Karpas-422 (cell line): Measurements from ENCODE around the gene ZNF740. TPM values are rescaled to one million over a fixed set of nuclear protein-coding genes. Genes with fewer than 3 reads are reported as not detected.

Experiments used
- DNase-seq: peaks from one replicate; pipeline ENCODE4 v3.0.0-alpha.2; 2015
- H2AFZ ChIP-seq: fragments of 200-600 bp; sonication (generic); 2 replicates; pipeline ENCODE4 v1.6.1; 2014; ENCODE audit warnings: antibody characterized with exemption, low read length, mixed read lengths
- H3K27ac ChIP-seq: fragments of 200-600 bp; sonication (generic); 2 replicates; pipeline ENCODE4 v1.5.1; 2014; ENCODE audit warnings: mild to moderate bottlenecking, low read length, moderate library complexity
- H3K27me3 ChIP-seq: fragments of 200-600 bp; sonication (generic); 2 replicates; pipeline ENCODE4 v1.6.1; 2014; ENCODE audit warnings: low read length, mixed read lengths
- H3K36me3 ChIP-seq: fragments of 200-600 bp; sonication (generic); 2 replicates; pipeline ENCODE4 v1.6.1; 2014; ENCODE audit warnings: low read length, mixed read lengths; ENCODE audit not compliant: insufficient read depth
- H3K4me1 ChIP-seq: fragments of 200-600 bp; sonication (generic); 2 replicates; pipeline ENCODE4 v1.6.1; 2014; ENCODE audit warnings: mild to moderate bottlenecking, low read length, mixed read lengths
- H3K4me2 ChIP-seq: fragments of 200-600 bp; sonication (generic); 2 replicates; pipeline ENCODE4 v1.6.1; 2014; ENCODE audit warnings: low read length, low read depth, mild to moderate bottlenecking; ENCODE audit not compliant: poor library complexity, severe bottlenecking
- H3K4me3 ChIP-seq: fragments of 200-600 bp; sonication (generic); 2 replicates; pipeline ENCODE4 v1.5.1; 2014; ENCODE audit warnings: mild to moderate bottlenecking, antibody characterized with exemption, low read length, mixed read lengths
- H3K79me2 ChIP-seq: fragments of 200-600 bp; sonication (generic); 2 replicates; pipeline ENCODE4 v1.6.1; 2014; ENCODE audit warnings: mild to moderate bottlenecking, low read length, mixed read lengths
- H3K9ac ChIP-seq: fragments of 200-600 bp; sonication (generic); 2 replicates; pipeline ENCODE4 v1.6.0; 2014; ENCODE audit warnings: low read length
- H3K9me2 ChIP-seq: fragments of 200-600 bp; sonication (generic), shearing (Covaris generic); replicated peaks from 2 replicates; pipeline ENCODE4 v1.6.0; 2014; ENCODE audit warnings: mild to moderate bottlenecking, low read length, moderate library complexity; ENCODE audit not compliant: insufficient read depth
- H3K9me3 ChIP-seq: fragments of 300-700, 200-600 bp; sonication (generic); 2 replicates; pipeline ENCODE4 v1.6.1; 2014; ENCODE audit warnings: low read length, mixed read lengths
- H4K20me1 ChIP-seq: fragments of 200-600 bp; sonication (generic); 2 replicates; pipeline ENCODE4 v1.6.1; 2014; ENCODE audit warnings: mild to moderate bottlenecking, antibody characterized with exemption, low read length, low read depth; ENCODE audit not compliant: insufficient read depth
- total RNA-seq: library from RNA; depleted of rRNA; stranded (reverse); fragments of >200 nt; shearing (Covaris generic); gene quantifications from 2 replicates; pipeline ENCODE4 v1.2.3, GENCODE V29; 2014; ENCODE audit warnings: low replicate concordance

ZNF740 gene
- total RNA-seq, 1 experiment from 2014 or later: 30.6 TPM

GRCh38 chr12:53208877-53209463, 28.4 kb downstream of the ZNF740 start:
- peak overlapping the region; percentile 61 for H3K4me3 ChIP-seq
- no peaks in the 10 kb centered on the region for H3K9me3 ChIP-seq
- DNase-seq: peak; percentile 63
- H2AFZ ChIP-seq: peak overlapping the region; percentile 58; the same call in 1 of the 2 replicates
- peak overlapping the region; percentile 74 for H3K27ac ChIP-seq
- H3K79me2 ChIP-seq: peaks cover 33% of the 10 kb centered on the region
- peaks cover 64% of the 10 kb centered on the region for H3K4me1 ChIP-seq
- H3K9me2 ChIP-seq: no peaks in the 10 kb centered on the region
- H3K36me3 ChIP-seq: 0 out of 2 replicates have a peak, but pooled peaks cover 5% of the 10 kb centered on the region
- H3K27me3 ChIP-seq: no peaks in the 10 kb centered on the region
- H3K4me2 ChIP-seq: peak overlapping the region; percentile 64
- peak overlapping the region; percentile 65 for H3K9ac ChIP-seq
- H4K20me1 ChIP-seq: no peaks in the 10 kb centered on the region

- H3K9ac ChIP-seq: 0 out of 2 replicates have a peak overlapping the region, but pooled peaks have one; percentile 17
- peaks cover 14% of the 10 kb centered on the region for H3K79me2 ChIP-seq
- no peak overlapping the region for H3K27ac ChIP-seq
- no peaks in the 10 kb centered on the region for H3K9me2 ChIP-seq
- H3K9me3 ChIP-seq: no peaks in the 10 kb centered on the region
- H3K36me3 ChIP-seq: no peaks in the 10 kb centered on the region
- H4K20me1 ChIP-seq: no peaks in the 10 kb centered on the region
- no peaks in the 10 kb centered on the region for H3K27me3 ChIP-seq
- H3K4me3 ChIP-seq: no peak overlapping the region
- no peak overlapping the region for H3K4me2 ChIP-seq
- no peak for DNase-seq
- peaks cover 47% of the 10 kb centered on the region for H3K4me1 ChIP-seq
- no peak overlapping the region for H2AFZ ChIP-seq
These were observed 30.3 kb downstream of the ZNF740 start for GRCh38 chr12:53210843-53211242.

GRCh38 chr12:53211476-53212381, 31.2 kb downstream of the ZNF740 start:
- Histone ChIP-seq H3K79me2 (peaks cover 6% of the 10 kb centered on the region), H2AFZ (no peak overlapping the region), H3K4me3 (no peak overlapping the region), H3K9ac (0 out of 2 replicates have a peak overlapping the region, but pooled peaks have one; percentile 17), H3K9me2 (no peaks in the 10 kb centered on the region), H4K20me1 (no peaks in the 10 kb centered on the region), H3K27me3 (no peaks in the 10 kb centered on the region), H3K4me2 (no peak overlapping the region), H3K9me3 (no peaks in the 10 kb centered on the region), H3K4me1 (peaks cover 45% of the 10 kb centered on the region), H3K36me3 (no peaks in the 10 kb centered on the region), H3K27ac (no peak overlapping the region)
- peak; percentile 77 for DNase-seq

GRCh38 chr12:53212931-53213330, 32.4 kb downstream of the ZNF740 start:
- no peaks in the 10 kb centered on the region for H3K79me2 ChIP-seq
- H3K9me3 ChIP-seq: no peaks in the 10 kb centered on the region
- peak; percentile 40 for DNase-seq
- peak overlapping the region; percentile 6; the same call in 1 of the 2 replicates for H3K4me3 ChIP-seq
- peaks cover 38% of the 10 kb centered on the region for H3K4me1 ChIP-seq
- H4K20me1 ChIP-seq: no peaks in the 10 kb centered on the region
- H3K27ac ChIP-seq: no peak overlapping the region
- no peaks in the 10 kb centered on the region for H3K9me2 ChIP-seq
- peak overlapping the region; percentile 46 for H3K4me2 ChIP-seq
- H3K36me3 ChIP-seq: no peaks in the 10 kb centered on the region
- no peaks in the 10 kb centered on the region for H3K27me3 ChIP-seq
- H2AFZ ChIP-seq: peak overlapping the region; percentile 77; the same call in 1 of the 2 replicates
- peak overlapping the region; percentile 43 for H3K9ac ChIP-seq

GRCh38 chr12:53213348-53213747, 32.8 kb downstream of the ZNF740 start:
- Histone ChIP-seq H3K4me3 (peak overlapping the region; percentile 6; the same call in 1 of the 2 replicates), H3K4me2 (peak overlapping the region; percentile 46), H2AFZ (peak overlapping the region; percentile 77; the same call in 1 of the 2 replicates), H3K9me3 (no peaks in the 10 kb centered on the region), H3K27ac (no peak overlapping the region), H4K20me1 (no peaks in the 10 kb centered on the region), H3K9ac (peak overlapping the region; percentile 43), H3K36me3 (no peaks in the 10 kb centered on the region), H3K27me3 (no peaks in the 10 kb centered on the region), H3K9me2 (no peaks in the 10 kb centered on the region), H3K79me2 (no peaks in the 10 kb centered on the region), H3K4me1 (peaks cover 33% of the 10 kb centered on the region)
- peak; percentile 93 for DNase-seq

- H3K9ac ChIP-seq: no peak overlapping the region
- no peak overlapping the region for H3K4me3 ChIP-seq
- H3K36me3 ChIP-seq: no peaks in the 10 kb centered on the region
- no peaks in the 10 kb centered on the region for H3K9me2 ChIP-seq
- H4K20me1 ChIP-seq: no peaks in the 10 kb centered on the region
- peaks cover 26% of the 10 kb centered on the region for H3K4me1 ChIP-seq
- no peak overlapping the region for H3K27ac ChIP-seq
- no peaks in the 10 kb centered on the region for H3K9me3 ChIP-seq
- no peak for DNase-seq
- no peaks in the 10 kb centered on the region for H3K79me2 ChIP-seq
- H3K4me2 ChIP-seq: no peak overlapping the region
- H2AFZ ChIP-seq: no peak overlapping the region
- no peaks in the 10 kb centered on the region for H3K27me3 ChIP-seq
These were observed 33.7 kb downstream of the ZNF740 start for GRCh38 chr12:53214221-53214620.

GRCh38 chr12:53214687-53215455, 34.3 kb downstream of the ZNF740 start:
- Histone ChIP-seq H3K9me2 (no peaks in the 10 kb centered on the region), H3K9me3 (no peaks in the 10 kb centered on the region), H2AFZ (no peak overlapping the region), H3K4me1 (peaks cover 31% of the 10 kb centered on the region), H3K36me3 (no peaks in the 10 kb centered on the region), H3K27me3 (0 out of 2 replicates have a peak, but pooled peaks cover 3% of the 10 kb centered on the region), H3K4me2 (no peak overlapping the region), H3K4me3 (no peak overlapping the region), H3K27ac (no peak overlapping the region), H4K20me1 (no peaks in the 10 kb centered on the region), H3K79me2 (no peaks in the 10 kb centered on the region), H3K9ac (no peak overlapping the region)
- no peak for DNase-seq
